GM12872 (cell line): Measurements from ENCODE around the gene NUMB.

Experiments used
- CTCF ChIP-seq: IDR thresholded peaks from 3 replicates; pipeline ENCODE4 v1.5.1; 2011; ENCODE audit warnings: low read depth, mild to moderate bottlenecking, low read length, moderate library complexity; ENCODE audit not compliant: insufficient read depth

Gene NUMB

GRCh38 chr14:73463411-73463810 is 5.1 kb upstream of the NUMB start:
- no peak for TF ChIP-seq CTCF

GRCh38 chr14:73462815-73463214 is 4.5 kb upstream of the NUMB start:
- TF ChIP-seq CTCF: no peak

- TF ChIP-seq CTCF: no peak
Measured at GRCh38 chr14:73462048-73462715, 3.8 kb upstream of the NUMB start.

- no peak for TF ChIP-seq CTCF
Measured at GRCh38 chr14:73461478-73462047, 3.2 kb upstream of the NUMB start.

- no peak for TF ChIP-seq CTCF
Measured at GRCh38 chr14:73460691-73461127, 2.4 kb upstream of the NUMB start.

- TF ChIP-seq CTCF: no peak
Measured at GRCh38 chr14:73459959-73460358, 1.6 kb upstream of the NUMB start.

GRCh38 chr14:73457924-73458182 is 493 bp downstream of the NUMB start:
- TF ChIP-seq CTCF: no peak
